ENCODE results near the gene UBR1. TPM values are rescaled to one million over a fixed set of nuclear protein-coding genes. Genes with fewer than 3 reads are reported as not detected.

UBR1 gene
- total RNA-seq, 1 experiment from 2014 or later: 18.9 TPM

- POLR2A ChIA-PET: no interaction called here
- H3K27ac Mint-ChIP-seq: no peak overlapping the region; the same call in 1 of the 2 replicates
Measured at GRCh38 chr15:43067717-43068461, 37.9 kb downstream of the UBR1 start.

More at GRCh38 chr15:43067717-43068461, 37.9 kb downstream of the UBR1 start:
- TF ChIP-seq NR2C2 (CRISPR knock-in tag; IDR thresholded peaks at IDR 0.05): no peak
- no peak for TF ChIP-seq KAT7 (CRISPR knock-in tag; IDR thresholded peaks at IDR 0.05; ENCODE audit: borderline replicate concordance)
- TF ChIP-seq PREB (CRISPR knock-in tag; IDR thresholded peaks at IDR 0.05; ENCODE audit: borderline replicate concordance): no peak
- TF ChIP-seq FOXJ3 (CRISPR knock-in tag; IDR thresholded peaks at IDR 0.05; ENCODE audit: borderline replicate concordance): no peak
- TF ChIP-seq NFE2L1 (CRISPR knock-in tag; IDR thresholded peaks at IDR 0.05): no peak
- no peak for TF ChIP-seq ZNF263 (CRISPR knock-in tag; IDR thresholded peaks at IDR 0.05; ENCODE audit: low read depth)
- no peak for TF ChIP-seq IRF1 (CRISPR knock-in tag; IDR thresholded peaks at IDR 0.05)
- TF ChIP-seq CBFB (CRISPR knock-in tag; IDR thresholded peaks at IDR 0.05; ENCODE audit: low read depth): no peak
- no peak for TF ChIP-seq NFATC4 (CRISPR knock-in tag; IDR thresholded peaks at IDR 0.05)
- TF ChIP-seq USF2 (CRISPR knock-in tag; IDR thresholded peaks at IDR 0.05): no peak
- no peak for TF ChIP-seq PRRX2 (CRISPR knock-in tag; IDR thresholded peaks at IDR 0.05)
- TF ChIP-seq TCF7 (CRISPR knock-in tag; IDR thresholded peaks at IDR 0.05; ENCODE audit: low read depth): no peak
- TF ChIP-seq TEAD4 (CRISPR knock-in tag; IDR thresholded peaks at IDR 0.05): no peak
- no peak for TF ChIP-seq ETV6 (CRISPR knock-in tag; IDR thresholded peaks at IDR 0.05)
- TF ChIP-seq ZNF425 (CRISPR knock-in tag; conservative IDR thresholded peaks at IDR 0.05): no peak
- TF ChIP-seq ZSCAN18 (CRISPR knock-in tag; IDR thresholded peaks at IDR 0.05): no peak
- no peak for TF ChIP-seq FOXK1 (CRISPR knock-in tag; IDR thresholded peaks at IDR 0.05)
- TF ChIP-seq IRF2 (CRISPR knock-in tag; IDR thresholded peaks at IDR 0.05; ENCODE audit: borderline replicate concordance, low read depth): no peak
- no peak for TF ChIP-seq ARID4B (CRISPR knock-in tag; IDR thresholded peaks at IDR 0.05; ENCODE audit: borderline replicate concordance)
- peaks cover 28% of the 10 kb centered on the region for H3K36me3 Mint-ChIP-seq
- H3K4me3 Mint-ChIP-seq: no peak overlapping the region
- DNase-seq (ENCODE audit: low spot score) (no peak), ATAC-seq (no peak; the same call in 1 of the 2 replicates)
- no peaks in the 10 kb centered on the region for H3K27me3 Mint-ChIP-seq (ENCODE audit: low read depth)
- no peaks in the 10 kb centered on the region for H3K4me1 Mint-ChIP-seq
- CTCF ChIA-PET: interaction anchor here (0.6 to 1.2 kb wide), 3 partner anchors 136 to 365 kb away, joined by 3 to 4 read pairs (median 3); no protein-coding TSS in a partner anchor
- H3K9me3 Mint-ChIP-seq: no peaks in the 10 kb centered on the region
